K562 (cell line): Measurements from ENCODE around the gene B3GNT9. TPM values are rescaled to one million over a fixed set of nuclear protein-coding genes. Genes with fewer than 3 reads are reported as not detected.

Experiments used
- ATAC-seq: fragments of 200-7000 bp; cut with Tn5 transposase; 3 replicates; pipeline ENCODE4 v1.9.1; 2020; ENCODE audit warnings: moderate library complexity
- BruUV-seq: library from RNA; stranded (reverse); fragments of 400-500 nt; replicated peaks from 2 replicates; lab custom pipeline; 2021; lab: Mats Ljungman, UMichigan
- CTCF ChIA-PET: fragments of 300-600 bp; formaldehyde crosslinking; extraction: SDS; loops from one replicate; lab custom pipeline; 2021; ENCODE audit warnings: low intra/inter-chr PET ratio; lab: Yijun Ruan, JAX
- POLR2A ChIA-PET: fragments of 300-600, 350-650 bp; sonication (Branson Sonifier 250); formaldehyde crosslinking; extraction: SDS; loops from one replicate; lab custom pipeline; 2021; ENCODE audit warnings: antibody characterized with exemption, inconsistent platforms; lab: Yijun Ruan, JAX
- DNase-seq, 4 experiments: peaks; one replicate each; pipeline versions ENCODE4 v3.0.0 to v3.0.0-alpha.2; 2011 to 2018; ENCODE audit warnings: low spot score in 3 of 4, mixed read lengths in 3 of 4; ENCODE audit errors: extremely low read depth in 1 of 4
- FAIRE-seq: peaks from 2 replicates; lab custom pipeline; 2011; peaks lifted over from hg19 to GRCh38; lab: Jason Lieb, UNC
- H2AFZ ChIP-seq: 2 replicates; pipeline ENCODE4 v1.6.0; 2011; ENCODE audit warnings: low read depth, low read length, control low read depth, inconsistent platforms
- H3K27ac ChIP-seq: fragments of 200-600 bp; 3 replicates; pipeline ENCODE4 v1.8.0; 2011; ENCODE audit warnings: low read depth, mild to moderate bottlenecking, control low read depth, inconsistent platforms, low read length, moderate library complexity, mixed read lengths; ENCODE audit errors: extremely low read depth
- H3K27me3 ChIP-seq, 2 experiments: fragments of 300-600 bp in 1 of 2; 2 replicates in 1 of 2; 3 replicates in 1 of 2; pipeline versions ENCODE4 v1.6.0 to v1.8.0; 2011; ENCODE audit warnings: inconsistent platforms in 2 of 2, low read length in 2 of 2, mild to moderate bottlenecking in 1 of 2, mixed read lengths in 1 of 2, moderate library complexity in 1 of 2; ENCODE audit not compliant: control insufficient read depth in 2 of 2, insufficient read depth in 2 of 2
- H3K36me3 ChIP-seq: fragments of 300-600 bp; 3 replicates; pipeline ENCODE4 v1.8.0; 2011; ENCODE audit warnings: mild to moderate bottlenecking, low read length, inconsistent platforms; ENCODE audit not compliant: control insufficient read depth, insufficient read depth
- H3K4me1 ChIP-seq, 2 experiments: fragments of 200-600 bp in 1 of 2; replicated peaks in 1 of 2; 2 replicates in 1 of 2; 3 replicates in 1 of 2; pipeline versions ENCODE4 v1.5.1 to v1.8.0; 2011; ENCODE audit warnings: inconsistent platforms in 2 of 2, low read length in 2 of 2, mild to moderate bottlenecking in 1 of 2, mixed read lengths in 1 of 2, moderate library complexity in 1 of 2; ENCODE audit not compliant: control insufficient read depth in 2 of 2, insufficient read depth in 2 of 2
- H3K4me2 ChIP-seq: 2 replicates; pipeline ENCODE4 v1.6.1; 2011; ENCODE audit warnings: low read length, control low read depth, inconsistent platforms, mixed read lengths; ENCODE audit not compliant: insufficient read depth
- H3K4me3 ChIP-seq: fragments of 200-600 bp; sonication (generic), shearing (Covaris generic); 2 replicates; pipeline ENCODE4 v1.5.1; 2016; ENCODE audit warnings: control low read depth, inconsistent platforms
- H3K79me2 ChIP-seq: fragments of 200-600 bp; 3 replicates; pipeline ENCODE4 v1.8.0; 2011; ENCODE audit warnings: low read length, inconsistent platforms; ENCODE audit not compliant: control insufficient read depth, insufficient read depth
- H3K9ac ChIP-seq, 2 experiments: 2 replicates each; pipeline versions ENCODE4 v1.6.0 to v1.6.1; 2011; ENCODE audit warnings: low read depth in 2 of 2, low read length in 2 of 2, control low read depth in 1 of 2, inconsistent platforms in 1 of 2, mild to moderate bottlenecking in 1 of 2, mixed read lengths in 1 of 2; ENCODE audit not compliant: insufficient read depth in 1 of 2
- H3K9me1 ChIP-seq: one replicate; pipeline ENCODE4 v1.6.0; 2011; ENCODE audit warnings: inconsistent platforms, mild to moderate bottlenecking, low read length, moderate library complexity; ENCODE audit not compliant: control insufficient read depth, insufficient read depth
- H3K9me3 ChIP-seq: replicated peaks from 2 replicates; pipeline ENCODE4 v1.5.1; 2011; ENCODE audit warnings: low read depth, low read length, inconsistent platforms; ENCODE audit not compliant: control insufficient read depth, insufficient read depth
- H4K20me1 ChIP-seq: replicated peaks from 2 replicates; pipeline ENCODE4 v1.6.1; 2011; ENCODE audit warnings: low read length, inconsistent platforms, mixed read lengths; ENCODE audit not compliant: control insufficient read depth, insufficient read depth
- CHCHD3 ChIP-seq: fragments of 250-450 bp; sonication (Bioruptor Pico); IDR thresholded peaks from 2 replicates; pipeline ENCODE4 v2.1.2; 2022; ENCODE audit warnings: mild to moderate bottlenecking
- MEF2D ChIP-seq: conservative IDR thresholded peaks from 2 replicates; pipeline ENCODE4 v1.6.1; 2016; ENCODE audit warnings: low read depth, missing genetic modification characterization, missing compliant biosample characterization
- POLR2G ChIP-seq: fragments of 200-400 bp; formaldehyde crosslinking; IDR thresholded peaks from 2 replicates; pipeline ENCODE4 v1.6.1; 2017; ENCODE audit warnings: low read depth, mild to moderate bottlenecking, antibody characterized with exemption, low read length, moderate library complexity
- TCF3 ChIP-seq: sonication (generic); formaldehyde crosslinking; IDR thresholded peaks from 2 replicates; pipeline ENCODE4 v1.4.0; 2020; ENCODE audit warnings: mild to moderate bottlenecking, missing genetic modification reagents
- ZNF717 ChIP-seq: fragments of 250-450 bp; sonication (Bioruptor Pico); IDR thresholded peaks from 2 replicates; pipeline ENCODE4 v1.5.0; 2021
- ZNF780A ChIP-seq: fragments of 250-450 bp; sonication (Bioruptor Pico); IDR thresholded peaks from 2 replicates; pipeline ENCODE4 v1.5.0; 2021; ENCODE audit warnings: mild to moderate bottlenecking
- WGBS: fragments of 100-300 bp; shearing (Covaris generic); methylation state at CpG from one replicate; pipeline ENCODE4 v1.1.6; 2016; ENCODE audit warnings: low coverage, mixed read lengths; ENCODE audit not compliant: insufficient coverage; ENCODE audit errors: missing lambda C conversion rate; 5-methylcytosine and 5-hydroxymethylcytosine counted together
- in situ Hi-C: fragments of 300-500 bp; cut with MboI; formaldehyde crosslinking; loops from 4 replicates; pipeline ENCODE4 v1.15.0; 2018; ENCODE audit warnings: inconsistent platforms, mixed read lengths
- intact Hi-C: fragments of 100-400 bp; cut with micrococcal nuclease; formaldehyde crosslinking; loops from 2 replicates; pipeline ENCODE4 v1.14.2; 2022
- polyA plus RNA-seq, 8 experiments: library from polyadenylated mRNA; depleted of rRNA in 4 of 8; stranded (reverse) in 5 of 8; unstranded in 3 of 8; fragments of >200 nt; fragmentation: Nextera tagmentation in 2 of 8; fragmentation: Illumina TruSeq in 1 of 8; extraction: Ambion mirVana in 2 of 8; extraction: Trizol in 1 of 8; gene quantifications; 2 replicates each; pipeline versions ENCODE4 v1.2.1 to v1.2.3, GENCODE V29; 2011 to 2014; ENCODE audit warnings: inconsistent platforms in 1 of 8, missing spikeins in 1 of 8
- total RNA-seq, 7 experiments: library from RNA; depleted of rRNA in 6 of 7; stranded (reverse); fragments of >200 nt in 6 of 7; fragmentation: Illumina TruSeq in 2 of 7; extraction: Trizol in 2 of 7; gene quantifications; 2 replicates each; pipeline versions ENCODE4 v1.2.1 to v1.2.3, GENCODE V29; 2011 to 2021; ENCODE audit warnings: low replicate concordance in 1 of 7
- TF ChIP-seq, protein P1 (sequence below): sonication (generic); formaldehyde crosslinking; IDR thresholded peaks from 2 replicates; pipeline ENCODE4 v1.8.0; 2022; ENCODE audit warnings: mild to moderate bottlenecking, missing genetic modification reagents, borderline replicate concordance
- TF ChIP-seq, protein P2 (sequence below): fragments of 450-650 bp; IDR thresholded peaks from 2 replicates; pipeline ENCODE4 v1.6.1; 2018; ENCODE audit warnings: mild to moderate bottlenecking, low read depth; ENCODE audit not compliant: partially characterized antibody

Gene B3GNT9
- total and polyA plus RNA-seq, 9 of the 15 experiments (the other 6 are each of a cell fraction or from before 2014, with no cell fraction given) = 0.01 to 1.8 (median 1.1) TPM; not detected in 1

GRCh38 chr16:67142342-67142741 lies 8.5 kb downstream of the B3GNT9 start:
- in situ Hi-C loops = no loop called here
- Histone ChIP-seq H4K20me1 (no peaks in the 10 kb centered on the region), H3K79me2 (no peaks in the 10 kb centered on the region), H3K4me2 (no peak overlapping the region), H3K9me3 (no peaks in the 10 kb centered on the region), H3K4me1 (no peaks in the 10 kb centered on the region), H3K9ac (no peak overlapping the region), H3K27me3 (no peaks in the 10 kb centered on the region), H3K9me1 (no peaks in the 10 kb centered on the region), H2AFZ (no peak overlapping the region), H3K4me3 (no peak overlapping the region), H3K36me3 (peaks cover 97% of the 10 kb centered on the region), H3K27ac (no peak overlapping the region)
- no peak for DNase-seq
- no peak for FAIRE-seq
- POLR2A ChIA-PET = interaction anchor here (0.6 kb wide), 1 partner anchor 9 kb away, joined by 6 read pairs; no protein-coding TSS in a partner anchor
- WGBS = 92% methylated on average over 9 of the region's 9 CpGs
- CTCF ChIA-PET = no interaction called here
- no peak for TF ChIP-seq MEF2D (tag)
- no peak for TF ChIP-seq TCF3 (CRISPR knock-in tag)
- TF ChIP-seq ZNF717 (CRISPR knock-in tag) = no peak
- no peak for TF ChIP-seq ZNF780A (CRISPR knock-in tag)
- TF ChIP-seq CHCHD3 (CRISPR knock-in tag) = no peak
- TF ChIP-seq POLR2G = peak; percentile 39
- no TSS peak for BruUV-seq
- ATAC-seq = no peak
- intact Hi-C loops = no loop called here

DNA sequence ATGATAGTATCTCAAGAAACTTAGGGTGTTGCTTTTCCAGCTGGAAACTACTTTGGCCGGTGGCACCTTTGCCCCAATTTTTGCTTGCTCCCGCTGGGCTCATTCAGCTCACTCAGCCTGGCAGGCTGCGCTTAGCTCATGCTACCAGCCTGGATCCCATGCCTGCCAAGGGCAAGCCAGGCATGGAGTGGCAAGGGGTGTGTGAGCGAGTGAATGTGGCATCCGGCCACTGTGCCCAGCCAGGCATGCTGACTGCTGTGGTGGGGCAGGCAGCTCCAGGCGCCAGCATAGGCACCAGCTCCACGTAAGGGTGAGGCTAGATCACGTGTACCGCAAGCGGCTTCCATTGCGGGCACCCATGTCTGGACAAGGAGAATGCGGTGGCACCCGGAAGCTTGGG lies 9.4 kb downstream of the B3GNT9 start:
- no TSS peak for BruUV-seq
- DNase-seq (no peak), ATAC-seq (no peak), FAIRE-seq (no peak)
- no peak overlapping the region for H3K4me3 ChIP-seq
- H3K4me2 ChIP-seq = no peak overlapping the region
- ChIA-PET CTCF (no interaction called here), POLR2A (interaction anchor here (0.6 to 0.8 kb wide), 5 partner anchors 9 to 526 kb away, joined by 3 to 5 read pairs (median 3); partner anchors contain the start of gene B3GNT9)
- no peaks in the 10 kb centered on the region for H3K9me1 ChIP-seq
- intact Hi-C loops (no loop called here), in situ Hi-C loops (no loop called here)
- no peak overlapping the region for H2AFZ ChIP-seq
- H3K9me3 ChIP-seq = no peaks in the 10 kb centered on the region
- no peak overlapping the region for H3K27ac ChIP-seq
- over 99% methylated on average over 12 of the region's 13 CpGs for WGBS
- no peaks in the 10 kb centered on the region for H3K27me3 ChIP-seq
- H3K36me3 ChIP-seq = peaks cover 95% of the 10 kb centered on the region
- no peaks in the 10 kb centered on the region for H4K20me1 ChIP-seq
- H3K79me2 ChIP-seq = no peaks in the 10 kb centered on the region
- peak; percentile 39; the same call in 1 of the 2 replicates for TF ChIP-seq POLR2G
- TF ChIP-seq, protein P1, sequence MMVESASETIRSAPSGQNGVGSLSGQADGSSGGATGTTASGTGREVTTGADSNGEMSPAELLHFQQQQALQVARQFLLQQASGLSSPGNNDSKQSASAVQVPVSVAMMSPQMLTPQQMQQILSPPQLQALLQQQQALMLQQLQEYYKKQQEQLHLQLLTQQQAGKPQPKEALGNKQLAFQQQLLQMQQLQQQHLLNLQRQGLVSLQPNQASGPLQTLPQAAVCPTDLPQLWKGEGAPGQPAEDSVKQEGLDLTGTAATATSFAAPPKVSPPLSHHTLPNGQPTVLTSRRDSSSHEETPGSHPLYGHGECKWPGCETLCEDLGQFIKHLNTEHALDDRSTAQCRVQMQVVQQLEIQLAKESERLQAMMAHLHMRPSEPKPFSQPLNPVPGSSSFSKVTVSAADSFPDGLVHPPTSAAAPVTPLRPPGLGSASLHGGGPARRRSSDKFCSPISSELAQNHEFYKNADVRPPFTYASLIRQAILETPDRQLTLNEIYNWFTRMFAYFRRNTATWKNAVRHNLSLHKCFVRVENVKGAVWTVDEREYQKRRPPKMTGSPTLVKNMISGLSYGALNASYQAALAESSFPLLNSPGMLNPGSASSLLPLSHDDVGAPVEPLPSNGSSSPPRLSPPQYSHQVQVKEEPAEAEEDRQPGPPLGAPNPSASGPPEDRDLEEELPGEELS (CRISPR knock-in tag) = no peak
- TF ChIP-seq, protein P2, sequence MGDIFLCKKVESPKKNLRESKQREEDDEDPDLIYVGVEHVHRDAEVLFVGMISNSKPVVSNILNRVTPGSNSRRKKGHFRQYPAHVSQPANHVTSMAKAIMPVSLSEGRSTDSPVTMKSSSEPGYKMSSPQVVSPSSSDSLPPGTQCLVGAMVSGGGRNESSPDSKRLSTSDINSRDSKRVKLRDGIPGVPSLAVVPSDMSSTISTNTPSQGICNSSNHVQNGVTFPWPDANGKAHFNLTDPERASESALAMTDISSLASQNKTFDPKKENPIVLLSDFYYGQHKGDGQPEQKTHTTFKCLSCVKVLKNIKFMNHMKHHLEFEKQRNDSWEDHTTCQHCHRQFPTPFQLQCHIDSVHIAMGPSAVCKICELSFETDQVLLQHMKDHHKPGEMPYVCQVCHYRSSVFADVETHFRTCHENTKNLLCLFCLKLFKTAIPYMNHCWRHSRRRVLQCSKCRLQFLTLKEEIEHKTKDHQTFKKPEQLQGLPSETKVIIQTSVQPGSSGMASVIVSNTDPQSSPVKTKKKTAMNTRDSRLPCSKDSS = no peak
- no peaks in the 10 kb centered on the region for H3K4me1 ChIP-seq
- H3K9ac ChIP-seq = no peak overlapping the region
